Stomach (tissue), 4 donors: ENCODE data around the gene MRPS14.

Experiments
- CTCF ChIP-seq, 7 experiments: fragments of 450-650 bp in 4 of 7; fragments of 200-600 bp in 3 of 7; sonication (generic) in 3 of 7; IDR thresholded peaks; one replicate each; pipeline ENCODE4 v1.5.1; 2016 to 2019; ENCODE audit warnings: antibody characterized with exemption in 7 of 7, control low read depth in 2 of 7, mild to moderate bottlenecking in 1 of 7
- EP300 ChIP-seq: sonication (generic); formaldehyde crosslinking; IDR thresholded peaks from one replicate; pipeline ENCODE4 v1.6.1; 2017; ENCODE audit warnings: antibody characterized with exemption
- POLR2A ChIP-seq, 4 donors: fragments of 450-650 bp; IDR thresholded peaks; one replicate each; pipeline ENCODE4 v1.6.1; 2016; ENCODE audit warnings: antibody characterized with exemption in 4 of 4, control low read depth in 2 of 4, mild to moderate bottlenecking in 1 of 4, moderate library complexity in 1 of 4
- POLR2AphosphoS5 ChIP-seq, 3 donors: sonication (generic); formaldehyde crosslinking; IDR thresholded peaks; one replicate each; pipeline ENCODE4 v1.6.1; 2016; ENCODE audit warnings: antibody characterized with exemption in 3 of 3

GRCh38 chr1:175005085-175005783, 18.0 kb downstream of the MRPS14 start:
- no peak for TF ChIP-seq CTCF (IDR thresholded peaks at IDR 0.05)
- TF ChIP-seq EP300 = no peak
- TF ChIP-seq POLR2AphosphoS5 (IDR thresholded peaks at IDR 0.05) = no peak
- TF ChIP-seq POLR2A (IDR thresholded peaks at IDR 0.05) = no peak
